GM23338 (cell line): ENCODE measurements around the gene DDN. TPM values are rescaled to one million over a fixed set of nuclear protein-coding genes. Genes with fewer than 3 reads are reported as not detected.

Experiments
- ATAC-seq: fragments of 200-7000 bp; cut with Tn5 transposase; 3 replicates; pipeline ENCODE4 v1.9.1; 2020
- DNase-seq: peaks from one replicate; pipeline ENCODE4 v3.0.0-alpha.2; 2015; ENCODE audit warnings: low spot score
- H2AFZ ChIP-seq: fragments of 200-600 bp; sonication (generic); 2 replicates; pipeline ENCODE4 v1.8.0; 2016; ENCODE audit warnings: antibody characterized with exemption, mild to moderate bottlenecking, moderate library complexity
- H3F3A ChIP-seq: fragments of 200-600 bp; sonication (generic); replicated peaks from 2 replicates; pipeline ENCODE4 v1.8.0; 2017; ENCODE audit warnings: antibody characterized with exemption, mixed run types, low read depth
- H3K27ac ChIP-seq: fragments of 200-600 bp; sonication (generic); 2 replicates; pipeline ENCODE4 v1.6.1; 2016; ENCODE audit warnings: low read depth
- H3K27me3 ChIP-seq: fragments of 200-600 bp; sonication (generic); 2 replicates; pipeline ENCODE4 v1.8.0; 2016; ENCODE audit warnings: mild to moderate bottlenecking, mixed run types, moderate library complexity; ENCODE audit not compliant: insufficient read depth
- H3K36me3 ChIP-seq: fragments of 200-600 bp; sonication (generic); 2 replicates; pipeline ENCODE4 v1.8.0; 2016; ENCODE audit warnings: mild to moderate bottlenecking; ENCODE audit not compliant: insufficient read depth
- H3K4me1 ChIP-seq: fragments of 200-600 bp; sonication (generic); 2 replicates; pipeline ENCODE4 v1.8.0; 2016; ENCODE audit warnings: mild to moderate bottlenecking, moderate library complexity; ENCODE audit not compliant: insufficient read depth
- H3K4me2 ChIP-seq: fragments of 200-600 bp; sonication (generic); 2 replicates; pipeline ENCODE4 v1.7.1; 2017; ENCODE audit warnings: mixed run types
- H3K4me3 ChIP-seq: fragments of 200-600 bp; sonication (generic); 2 replicates; pipeline ENCODE4 v1.6.1; 2016; ENCODE audit warnings: mixed run types
- H3K79me2 ChIP-seq: fragments of 200-600 bp; sonication (generic); replicated peaks from 2 replicates; pipeline ENCODE4 v1.8.0; 2017; ENCODE audit warnings: mild to moderate bottlenecking; ENCODE audit not compliant: insufficient read depth
- H3K9me2 ChIP-seq: fragments of 200-600 bp; sonication (generic); 2 replicates; pipeline ENCODE4 v1.8.0; 2017; ENCODE audit not compliant: insufficient read depth
- H4K20me1 ChIP-seq: fragments of 200-600 bp; sonication (generic); replicated peaks from 2 replicates; pipeline ENCODE4 v1.8.0; 2017; ENCODE audit warnings: mild to moderate bottlenecking; ENCODE audit not compliant: insufficient read depth
- H3K27ac Mint-ChIP-seq: 2 replicates; pipeline ENCODE4 v1.8.0; 2020; ENCODE audit warnings: inconsistent platforms, mild to moderate bottlenecking, moderate library complexity, mixed read lengths
- H3K27me3 Mint-ChIP-seq: 3 replicates; pipeline ENCODE4 v1.8.0; 2022; ENCODE audit warnings: low read depth, mild to moderate bottlenecking, moderate library complexity, mixed read lengths, inconsistent platforms; ENCODE audit not compliant: insufficient read depth, poor library complexity
- H3K36me3 Mint-ChIP-seq: 3 replicates; pipeline ENCODE4 v1.8.0; 2021; ENCODE audit warnings: low read depth, mild to moderate bottlenecking, inconsistent platforms, moderate library complexity, mixed read lengths
- H3K4me1 Mint-ChIP-seq: 3 replicates; pipeline ENCODE4 v1.8.0; 2020; ENCODE audit warnings: mild to moderate bottlenecking, inconsistent platforms, mixed read lengths
- H3K4me3 Mint-ChIP-seq: 3 replicates; pipeline ENCODE4 v1.8.0; 2021; ENCODE audit warnings: moderate library complexity, mild to moderate bottlenecking, inconsistent platforms, mixed read lengths
- H3K9me3 Mint-ChIP-seq: 3 replicates; pipeline ENCODE4 v1.8.0; 2020; ENCODE audit warnings: moderate library complexity, mild to moderate bottlenecking, inconsistent platforms, mixed read lengths
- CREB1 ChIP-seq: fragments of 250-450 bp; sonication (Bioruptor Pico); IDR thresholded peaks from 2 replicates; pipeline ENCODE4 v1.5.0; 2020; ENCODE audit warnings: low read depth, mild to moderate bottlenecking, moderate library complexity
- CTCF ChIP-seq, 2 experiments: fragments of 200-600 bp in 1 of 2; sonication (generic) in 1 of 2; conservative IDR thresholded peaks; 2 replicates each; pipeline versions ENCODE4 v1.5.1 to v1.6.1; 2016 to 2017; ENCODE audit warnings: antibody characterized with exemption in 2 of 2, low read depth in 2 of 2, mild to moderate bottlenecking in 2 of 2, moderate library complexity in 1 of 2
- EZH2 ChIP-seq: fragments of 200-600 bp; sonication (generic); IDR thresholded peaks from one replicate; pipeline ENCODE4 v1.8.0; 2017; ENCODE audit warnings: antibody characterized with exemption, mild to moderate bottlenecking, low read depth; ENCODE audit not compliant: unreplicated experiment
- EZH2phosphoT487 ChIP-seq: fragments of 200-600 bp; sonication (generic); IDR thresholded peaks from one replicate; pipeline ENCODE4 v1.8.1; 2018; ENCODE audit warnings: antibody characterized with exemption; ENCODE audit not compliant: unreplicated experiment
- JUNB ChIP-seq: IDR thresholded peaks from one replicate; pipeline ENCODE4 v1.6.1; 2016; ENCODE audit warnings: antibody characterized with exemption; ENCODE audit not compliant: unreplicated experiment
- NANOG ChIP-seq: IDR thresholded peaks from 2 replicates; pipeline ENCODE4 v1.6.1; 2016; ENCODE audit warnings: antibody characterized with exemption, borderline replicate concordance
- POLR2AphosphoS5 ChIP-seq: IDR thresholded peaks from 2 replicates; pipeline ENCODE4 v1.6.1; 2016; ENCODE audit warnings: antibody characterized with exemption, low read depth
- ZNF331 ChIP-seq: fragments of 250-450 bp; sonication (Bioruptor Pico); IDR thresholded peaks from 2 replicates; pipeline ENCODE4 v1.5.0; 2020; ENCODE audit warnings: low read depth, mild to moderate bottlenecking, moderate library complexity
- ZNF462 ChIP-seq: fragments of 250-450 bp; sonication (Bioruptor Pico); IDR thresholded peaks from 2 replicates; pipeline ENCODE4 v1.5.0; 2020; ENCODE audit warnings: mild to moderate bottlenecking, moderate library complexity
- polyA plus RNA-seq: library from polyadenylated mRNA; unstranded; fragments of >200 nt; fragmentation: Nextera tagmentation; extraction: Ambion mirVana; gene quantifications from 2 replicates; pipeline ENCODE4 v1.2.1, GENCODE V29; 2016
- total RNA-seq: library from RNA; depleted of rRNA; stranded (reverse); fragments of >200 nt; shearing (Covaris generic); gene quantifications from 2 replicates; pipeline ENCODE4 v1.2.3, GENCODE V29; 2014

Gene DDN
- total and polyA plus RNA-seq, 2 experiments from 2014 or later, result 0.10 TPM; not detected in 1

- TF ChIP-seq CREB1 (CRISPR knock-in tag) (no peak), CTCF (conservative IDR thresholded peaks at IDR 0.05; ENCODE audit: low read depth in 2 of 2) (no peak), NANOG (no peak), JUNB (no peak), POLR2AphosphoS5 (no peak), EZH2phosphoT487 (no peak), EZH2 (no peak)
These were observed 32.8 kb downstream of the DDN start (continued) for GRCh38 chr12:48966177-48966895.

GRCh38 chr12:48965298-48965838 is 33.8 kb downstream of the DDN start:
- peaks cover 50% of the 10 kb centered on the region for H3K4me1 Mint-ChIP-seq
- Histone ChIP-seq H3K27me3 (peaks cover 49% of the 10 kb centered on the region), H3K9me2 (no peaks in the 10 kb centered on the region), H3F3A (peaks cover 25% of the 10 kb centered on the region), H2AFZ (no peak overlapping the region), H3K79me2 (no peaks in the 10 kb centered on the region), H3K4me3 (peak overlapping the region; percentile 1; the same call in 1 of the 2 replicates), H3K4me2 (peak overlapping the region; percentile 14), H4K20me1 (no peaks in the 10 kb centered on the region), H3K36me3 (no peaks in the 10 kb centered on the region), H3K4me1 (peaks cover 45% of the 10 kb centered on the region), H3K27ac (peak overlapping the region; percentile 1; the same call in 1 of the 2 replicates)
- DNase-seq, result peak; percentile 88
- H3K9me3 Mint-ChIP-seq, result no peaks in the 10 kb centered on the region
- H3K27ac Mint-ChIP-seq, result 0 out of 2 replicates have a peak overlapping the region, but pooled peaks have one; percentile 94
- no peaks in the 10 kb centered on the region for H3K36me3 Mint-ChIP-seq
- peaks cover 41% of the 10 kb centered on the region for H3K27me3 Mint-ChIP-seq
- TF ChIP-seq ZNF331 (CRISPR knock-in tag) (no peak), ZNF462 (CRISPR knock-in tag) (peak; percentile 55), CTCF (conservative IDR thresholded peaks at IDR 0.05; ENCODE audit: low read depth in 2 of 2) (peak; percentile 56 to 66)
- 0 out of 3 replicates have a peak overlapping the region, but pooled peaks have one; percentile 33 for H3K4me3 Mint-ChIP-seq
- peak; percentile 74 for ATAC-seq
